ENCODE measurements around the gene OSTF1.

The OSTF1 gene

GRCh38 chr9:75087824-75088645 lies at the start of gene OSTF1, which contains the start of gene NMRK1:
TSS of gene OSTF1 (plus strand) at chr9:75088514. CDS start at chr9:75088693, 179 bp downstream.
TSS of gene NMRK1 (minus strand) at chr9:75088155. CDS start at chr9:75083115, 5,040 bp downstream.
- peak; percentile 91 for DNase-seq

GRCh38 chr9:75039009-75039408 lies 49.3 kb upstream of the OSTF1 start:
- no peak for DNase-seq

- DNase-seq: no peak
Observed at GRCh38 chr9:75039801-75040200, 48.5 kb upstream of the OSTF1 start.

GRCh38 chr9:75041041-75041440 lies 47.3 kb upstream of the OSTF1 start:
- no peak for DNase-seq

GRCh38 chr9:75046725-75047345 lies 41.5 kb upstream of the OSTF1 start:
- DNase-seq: no peak

- no peak for DNase-seq
Observed at GRCh38 chr9:75047506-75047905, 40.8 kb upstream of the OSTF1 start.

GRCh38 chr9:75051285-75051684 lies 37.0 kb upstream of the OSTF1 start:
- DNase-seq: no peak

- no peak for DNase-seq
Observed at GRCh38 chr9:75053869-75054268, 34.4 kb upstream of the OSTF1 start.

- DNase-seq: no peak
Observed at GRCh38 chr9:75054368-75055001, 33.8 kb upstream of the OSTF1 start.

GRCh38 chr9:75061169-75061568 lies 27.1 kb upstream of the OSTF1 start:
- no peak for DNase-seq

GRCh38 chr9:75063556-75064305 lies 24.6 kb upstream of the OSTF1 start:
- DNase-seq: no peak

- no peak for DNase-seq
Observed at GRCh38 chr9:75064307-75065025, 23.8 kb upstream of the OSTF1 start.

GRCh38 chr9:75065510-75065909 lies 22.8 kb upstream of the OSTF1 start:
- DNase-seq: no peak

- DNase-seq: no peak
Observed at GRCh38 chr9:75067894-75068293, 20.4 kb upstream of the OSTF1 start.

GRCh38 chr9:75069171-75069570 lies 19.1 kb upstream of the OSTF1 start:
- no peak for DNase-seq

- DNase-seq: no peak
Observed at GRCh38 chr9:75071530-75072122, 16.7 kb upstream of the OSTF1 start.

GRCh38 chr9:75072895-75073294 lies 15.4 kb upstream of the OSTF1 start:
- no peak for DNase-seq

GRCh38 chr9:75081632-75082031 lies 6.7 kb upstream of the OSTF1 start:
- DNase-seq: no peak

- DNase-seq: no peak
Observed at GRCh38 chr9:75083188-75083970, 4.9 kb upstream of the OSTF1 start.

GRCh38 chr9:75084081-75084672 lies 4.1 kb upstream of the OSTF1 start:
- DNase-seq: no peak

GRCh38 chr9:75085640-75086039 lies 2.7 kb upstream of the OSTF1 start:
- peak; percentile 39 for DNase-seq
